ENCODE results near the gene LRRD1. TPM values are rescaled to one million over a fixed set of nuclear protein-coding genes. Genes with fewer than 3 reads are reported as not detected.
A peak's percentile ranks its signal among the peaks of the same experiment; 100 is the strongest.

The LRRD1 gene
- total RNA-seq, 2 donors from 2014 or later: 0.81 TPM; not detected in 1

DNA sequence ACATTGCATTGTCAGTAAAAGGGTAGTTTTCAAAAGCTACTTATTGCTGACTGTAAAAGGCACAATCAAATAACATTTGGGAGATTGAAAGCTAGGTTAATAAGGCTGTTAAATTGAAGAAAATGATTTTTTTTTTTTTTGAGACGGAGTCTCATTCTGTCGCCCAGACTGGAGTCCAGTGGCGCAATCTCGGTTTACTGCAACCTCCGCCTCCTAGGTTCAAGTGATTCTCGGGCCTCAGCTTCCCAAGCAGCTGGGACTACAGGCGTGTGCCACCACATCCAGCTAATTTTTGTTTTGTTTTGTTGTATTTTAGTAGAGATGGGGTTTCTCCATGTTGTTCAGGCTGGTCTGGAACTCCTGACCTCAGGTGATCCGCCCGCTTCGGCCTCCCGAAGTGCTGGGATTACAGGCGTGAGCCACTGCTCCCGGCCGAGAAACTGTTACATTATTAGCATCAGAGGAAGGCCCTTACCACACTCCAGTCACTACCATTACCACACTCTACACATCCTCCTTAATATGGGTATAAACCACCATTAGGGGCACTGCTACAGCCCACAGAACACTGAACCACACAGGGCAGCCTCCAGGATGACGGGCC, 45.7 kb downstream of the LRRD1 start:
- DNase-seq (ENCODE audit: low spot score): no peak
- Histone ChIP-seq H3K27me3 (replicated peaks; ENCODE audit: insufficient read depth) (no peaks in the 10 kb centered on the region), H3K4me1 (ENCODE audit: control insufficient read depth in 1 of 2, low read depth in 2 of 2) (peaks cover 10 to 24% of the 10 kb centered on the region in 2 donors), H3K4me3 (peak overlapping the region; percentile 95), H3K36me3 (no peaks in the 10 kb centered on the region), H3K27ac (peak overlapping the region; percentile 91 to 95), H3K9me3 (no peaks in the 10 kb centered on the region)
- peak; percentile 6 for ATAC-seq (ENCODE audit: insufficient number of reproducible peaks, low FRiP score, low read depth)
- TF ChIP-seq, protein P1, sequence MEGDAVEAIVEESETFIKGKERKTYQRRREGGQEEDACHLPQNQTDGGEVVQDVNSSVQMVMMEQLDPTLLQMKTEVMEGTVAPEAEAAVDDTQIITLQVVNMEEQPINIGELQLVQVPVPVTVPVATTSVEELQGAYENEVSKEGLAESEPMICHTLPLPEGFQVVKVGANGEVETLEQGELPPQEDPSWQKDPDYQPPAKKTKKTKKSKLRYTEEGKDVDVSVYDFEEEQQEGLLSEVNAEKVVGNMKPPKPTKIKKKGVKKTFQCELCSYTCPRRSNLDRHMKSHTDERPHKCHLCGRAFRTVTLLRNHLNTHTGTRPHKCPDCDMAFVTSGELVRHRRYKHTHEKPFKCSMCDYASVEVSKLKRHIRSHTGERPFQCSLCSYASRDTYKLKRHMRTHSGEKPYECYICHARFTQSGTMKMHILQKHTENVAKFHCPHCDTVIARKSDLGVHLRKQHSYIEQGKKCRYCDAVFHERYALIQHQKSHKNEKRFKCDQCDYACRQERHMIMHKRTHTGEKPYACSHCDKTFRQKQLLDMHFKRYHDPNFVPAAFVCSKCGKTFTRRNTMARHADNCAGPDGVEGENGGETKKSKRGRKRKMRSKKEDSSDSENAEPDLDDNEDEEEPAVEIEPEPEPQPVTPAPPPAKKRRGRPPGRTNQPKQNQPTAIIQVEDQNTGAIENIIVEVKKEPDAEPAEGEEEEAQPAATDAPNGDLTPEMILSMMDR (IDR thresholded peaks at IDR 0.05): no peak

GRCh38 chr7:92131764-92132330, 47.1 kb downstream of the LRRD1 start:
- H3K27ac ChIP-seq: no peak overlapping the region
- H3K9me3 ChIP-seq: no peaks in the 10 kb centered on the region
- TF ChIP-seq, protein P1 (IDR thresholded peaks at IDR 0.05): no peak
- peaks cover 10 to 24% of the 10 kb centered on the region in 2 donors for H3K4me1 ChIP-seq (ENCODE audit: control insufficient read depth in 1 of 2, low read depth in 2 of 2)
- ATAC-seq (ENCODE audit: insufficient number of reproducible peaks, low FRiP score, low read depth): no peak
- H3K4me3 ChIP-seq: no peak overlapping the region
- DNase-seq (ENCODE audit: low spot score): no peak
- H3K36me3 ChIP-seq: no peaks in the 10 kb centered on the region
- no peaks in the 10 kb centered on the region for H3K27me3 ChIP-seq (replicated peaks; ENCODE audit: insufficient read depth)

- H3K4me3 ChIP-seq: no peak overlapping the region
- H3K27ac ChIP-seq: no peak overlapping the region
- H3K36me3 ChIP-seq: no peaks in the 10 kb centered on the region
- TF ChIP-seq, protein P1 (IDR thresholded peaks at IDR 0.05): no peak
- ATAC-seq (ENCODE audit: insufficient number of reproducible peaks, low FRiP score, low read depth) (no peak), DNase-seq (ENCODE audit: low spot score) (no peak)
- H3K4me1 ChIP-seq (ENCODE audit: control insufficient read depth in 1 of 2, low read depth in 2 of 2): peaks cover 10 to 24% of the 10 kb centered on the region in 2 donors
- H3K27me3 ChIP-seq (replicated peaks; ENCODE audit: insufficient read depth): no peaks in the 10 kb centered on the region
- H3K9me3 ChIP-seq: no peaks in the 10 kb centered on the region
Observed at GRCh38 chr7:92131093-92131492, 47.8 kb downstream of the LRRD1 start.

DNA sequence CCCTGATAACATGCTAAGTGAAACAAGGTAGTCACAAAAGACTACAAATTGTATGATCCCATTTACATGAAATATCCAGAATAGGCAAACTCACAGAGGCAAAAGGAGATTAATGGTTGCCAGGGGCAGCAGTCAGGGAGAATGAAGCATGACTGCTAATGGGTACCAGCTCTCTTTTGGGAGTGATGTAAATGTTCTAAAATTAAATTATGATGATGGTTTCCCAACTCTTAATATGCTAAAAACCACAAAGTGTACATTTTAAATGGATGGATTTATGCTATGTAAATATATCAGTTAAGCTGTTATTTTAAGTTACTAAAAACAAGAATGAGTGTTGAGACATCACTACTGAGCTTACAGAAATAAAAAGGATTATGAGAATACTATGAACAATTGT, 57.3 kb downstream of the LRRD1 start:
- no peaks in the 10 kb centered on the region for H3K9me3 ChIP-seq
- ATAC-seq (ENCODE audit: insufficient number of reproducible peaks, low FRiP score, low read depth): no peak
- H3K27me3 ChIP-seq (replicated peaks; ENCODE audit: insufficient read depth): no peaks in the 10 kb centered on the region
- TF ChIP-seq, protein P1 (IDR thresholded peaks at IDR 0.05): no peak
- H3K36me3 ChIP-seq: peaks cover 39% of the 10 kb centered on the region
- H3K4me3 ChIP-seq: no peak overlapping the region
- H3K4me1 ChIP-seq (ENCODE audit: control insufficient read depth in 1 of 2, low read depth in 2 of 2): no peaks in the 10 kb centered on the region
- no peak overlapping the region for H3K27ac ChIP-seq
- no peak for DNase-seq (ENCODE audit: low spot score)

DNA sequence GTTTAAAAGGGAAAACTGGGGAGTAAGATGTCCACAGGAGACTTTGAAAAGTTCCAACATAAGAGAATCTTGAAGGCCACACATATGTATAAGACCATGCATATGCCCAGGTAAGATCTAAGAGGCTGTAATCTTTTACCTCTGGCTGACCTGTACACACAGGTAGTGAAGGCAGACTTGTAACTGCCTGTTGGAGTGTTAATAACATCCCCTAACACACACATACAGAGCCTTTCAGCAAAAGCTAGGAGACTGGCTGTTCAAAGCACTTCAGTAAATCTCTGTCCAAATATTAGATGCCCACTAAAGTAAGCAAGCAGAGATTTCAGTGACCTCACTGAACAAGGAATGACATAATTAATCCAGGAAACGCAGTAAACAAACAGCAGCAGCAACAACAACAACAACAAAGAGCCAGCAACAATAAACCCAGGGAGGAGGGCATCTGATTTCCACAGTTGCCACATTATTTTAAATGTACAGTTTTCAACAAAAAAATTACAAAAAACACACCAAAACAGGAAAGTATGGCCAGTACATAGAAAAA, 59.7 kb downstream of the LRRD1 start:
- Histone ChIP-seq H3K4me3 (no peak overlapping the region), H3K36me3 (peaks cover 46% of the 10 kb centered on the region), H3K27ac (no peak overlapping the region), H3K4me1 (ENCODE audit: control insufficient read depth in 1 of 2, low read depth in 2 of 2) (no peaks in the 10 kb centered on the region), H3K27me3 (replicated peaks; ENCODE audit: insufficient read depth) (no peaks in the 10 kb centered on the region), H3K9me3 (no peaks in the 10 kb centered on the region)
- ATAC-seq (ENCODE audit: insufficient number of reproducible peaks, low FRiP score, low read depth) (no peak), DNase-seq (ENCODE audit: low spot score) (no peak)
- TF ChIP-seq, protein P1 (IDR thresholded peaks at IDR 0.05): no peak

Data from thoracic aorta (tissue), 2 donors.